ENCODE measurements around the gene ATP6V0C.
"Not testable (repeated sequence)": the region's sequence is repeated elsewhere in the genome, so short reads cannot be mapped to it uniquely, and the experiment has no call there.

The ATP6V0C gene

GRCh38 chr16:2477327-2477726, 36.4 kb upstream of the ATP6V0C start:
- TF ChIP-seq CTCF (conservative IDR thresholded peaks at IDR 0.05; ENCODE audit: low read depth), result no peak
- ChIA-PET POLR2A (ENCODE audit: low non-redundant PET) (interaction anchor here (0.6 kb wide), 2 partner anchors 11 to 26 kb away, joined by 7 to 8 read pairs; no protein-coding TSS in a partner anchor), CTCF (interaction anchor here (1.2 to 1.3 kb wide), 2 partner anchors 24 kb away, joined by 3 to 4 read pairs; no protein-coding TSS in a partner anchor)
- no peak for DNase-seq (ENCODE audit: low spot score)
- H3K27ac ChIP-seq, result peak overlapping the region; percentile 34; the same call in 1 of the 2 replicates

GRCh38 chr16:2478279-2478678, 35.5 kb upstream of the ATP6V0C start:
- POLR2A ChIA-PET (ENCODE audit: low non-redundant PET), result no interaction called here
- H3K27ac ChIP-seq, result peak overlapping the region; percentile 34
- CTCF ChIA-PET, result interaction anchor here (0.6 kb wide), 1 partner anchor 11 kb away, joined by 3 read pairs; no protein-coding TSS in a partner anchor
- no peak for TF ChIP-seq CTCF (conservative IDR thresholded peaks at IDR 0.05; ENCODE audit: low read depth)
- no peak for DNase-seq (ENCODE audit: low spot score)

GRCh38 chr16:2479996-2480395, 33.8 kb upstream of the ATP6V0C start:
- POLR2A ChIA-PET (ENCODE audit: low non-redundant PET); H3K27ac ChIP-seq; DNase-seq (ENCODE audit: low spot score); CTCF ChIA-PET: not testable (repeated sequence)

GRCh38 chr16:2480948-2481347, 32.8 kb upstream of the ATP6V0C start:
- TF ChIP-seq CTCF (conservative IDR thresholded peaks at IDR 0.05; ENCODE audit: low read depth), result no peak
- no peak for DNase-seq (ENCODE audit: low spot score)
- CTCF ChIA-PET, result no interaction called here
- peak overlapping the region; percentile 3; the same call in 1 of the 2 replicates for H3K27ac ChIP-seq
- POLR2A ChIA-PET (ENCODE audit: low non-redundant PET), result no interaction called here

- CTCF ChIA-PET, result no interaction called here
- no peak for TF ChIP-seq CTCF (conservative IDR thresholded peaks at IDR 0.05; ENCODE audit: low read depth)
- DNase-seq (ENCODE audit: low spot score), result no peak
- POLR2A ChIA-PET (ENCODE audit: low non-redundant PET), result no interaction called here
- H3K27ac ChIP-seq, result peak overlapping the region; percentile 19
These were observed 32.1 kb upstream of the ATP6V0C start for GRCh38 chr16:2481676-2482075.

GRCh38 chr16:2482249-2482648, 31.5 kb upstream of the ATP6V0C start:
- no peak for DNase-seq (ENCODE audit: low spot score)
- CTCF ChIA-PET, result no interaction called here
- POLR2A ChIA-PET (ENCODE audit: low non-redundant PET), result no interaction called here
- peak overlapping the region; percentile 50 for H3K27ac ChIP-seq
- no peak for TF ChIP-seq CTCF (conservative IDR thresholded peaks at IDR 0.05; ENCODE audit: low read depth)

GRCh38 chr16:2482708-2483534, 30.8 kb upstream of the ATP6V0C start:
- DNase-seq (ENCODE audit: low spot score), result no peak
- ChIA-PET POLR2A (ENCODE audit: low non-redundant PET) (interaction anchor here (0.6 kb wide), 1 partner anchor 538 kb away, joined by 7 read pairs; no protein-coding TSS in a partner anchor), CTCF (interaction anchor here (1.3 kb wide), 1 partner anchor 18 kb away, joined by 8 read pairs; no protein-coding TSS in a partner anchor)
- no peak for TF ChIP-seq CTCF (conservative IDR thresholded peaks at IDR 0.05; ENCODE audit: low read depth)
- H3K27ac ChIP-seq, result peak overlapping the region; percentile 50
